OCI-LY7 (cell line): ENCODE results near the gene TRMT44.

Experiments
- EZH2phosphoT487 ChIP-seq: fragments of 200-600 bp; sonication (generic); IDR thresholded peaks from 2 replicates; pipeline ENCODE4 v1.6.1; 2018; ENCODE audit warnings: low read depth, borderline replicate concordance, mild to moderate bottlenecking, mixed run types, antibody characterized with exemption, low read length, moderate library complexity, mixed read lengths
- TF ChIP-seq, protein P1 (sequence below): fragments of 200-600 bp; sonication (generic); conservative IDR thresholded peaks from 2 replicates; pipeline ENCODE4 v1.5.1; 2014; ENCODE audit warnings: mild to moderate bottlenecking, antibody characterized with exemption, low read length, moderate library complexity, mixed read lengths

DNA sequence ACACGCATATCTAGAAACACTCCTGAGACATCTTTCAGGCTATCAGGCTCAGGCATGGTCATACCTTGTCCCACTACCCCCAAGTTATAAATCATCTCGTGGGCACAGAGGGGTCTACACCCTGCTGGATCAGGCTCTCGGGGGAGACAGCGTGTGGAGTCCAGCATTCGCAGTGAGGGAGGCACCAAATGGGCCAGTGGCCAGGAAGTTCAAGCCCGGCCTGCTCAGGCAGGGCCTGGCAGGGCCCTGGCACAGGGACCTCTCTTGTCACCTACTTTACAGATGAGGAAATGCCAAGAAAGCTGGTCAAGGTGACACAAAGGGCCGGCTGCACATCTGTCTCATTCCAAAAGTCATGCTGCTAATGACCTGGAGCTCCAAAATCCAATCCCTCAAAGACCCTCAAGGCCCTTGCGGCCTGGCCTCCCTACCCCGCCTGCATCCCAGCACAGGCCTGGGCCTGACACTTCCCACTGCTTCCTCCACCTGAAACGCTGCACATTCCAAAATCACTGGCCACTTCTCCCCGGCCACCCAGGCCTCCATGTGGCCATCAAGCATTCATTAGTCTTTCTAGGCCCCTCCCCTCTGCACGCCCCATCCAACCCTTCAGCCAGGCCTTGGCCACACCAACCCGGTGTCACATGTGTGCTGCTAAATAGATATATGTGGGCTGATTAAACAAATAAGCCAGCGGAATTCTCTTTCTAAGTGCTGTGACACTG, 35.6 kb upstream of the TRMT44 start:
- TF ChIP-seq, protein P1, sequence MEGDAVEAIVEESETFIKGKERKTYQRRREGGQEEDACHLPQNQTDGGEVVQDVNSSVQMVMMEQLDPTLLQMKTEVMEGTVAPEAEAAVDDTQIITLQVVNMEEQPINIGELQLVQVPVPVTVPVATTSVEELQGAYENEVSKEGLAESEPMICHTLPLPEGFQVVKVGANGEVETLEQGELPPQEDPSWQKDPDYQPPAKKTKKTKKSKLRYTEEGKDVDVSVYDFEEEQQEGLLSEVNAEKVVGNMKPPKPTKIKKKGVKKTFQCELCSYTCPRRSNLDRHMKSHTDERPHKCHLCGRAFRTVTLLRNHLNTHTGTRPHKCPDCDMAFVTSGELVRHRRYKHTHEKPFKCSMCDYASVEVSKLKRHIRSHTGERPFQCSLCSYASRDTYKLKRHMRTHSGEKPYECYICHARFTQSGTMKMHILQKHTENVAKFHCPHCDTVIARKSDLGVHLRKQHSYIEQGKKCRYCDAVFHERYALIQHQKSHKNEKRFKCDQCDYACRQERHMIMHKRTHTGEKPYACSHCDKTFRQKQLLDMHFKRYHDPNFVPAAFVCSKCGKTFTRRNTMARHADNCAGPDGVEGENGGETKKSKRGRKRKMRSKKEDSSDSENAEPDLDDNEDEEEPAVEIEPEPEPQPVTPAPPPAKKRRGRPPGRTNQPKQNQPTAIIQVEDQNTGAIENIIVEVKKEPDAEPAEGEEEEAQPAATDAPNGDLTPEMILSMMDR, result no peak
- no peak for TF ChIP-seq EZH2phosphoT487
